GM18858 (cell line): ENCODE results near the gene CAMSAP1.
A peak's percentile ranks its signal among the peaks of the same experiment; 100 is the strongest.
"Not testable (repeated sequence)": the region's sequence is repeated elsewhere in the genome, so short reads cannot be mapped to it uniquely, and the experiment has no call there.

Experiments used
- ATAC-seq: cut with Tn5 transposase; IDR thresholded peaks from one replicate; pipeline ENCODE4 v1.9.1; 2021; ENCODE audit not compliant: unreplicated experiment

The CAMSAP1 gene, protein sequence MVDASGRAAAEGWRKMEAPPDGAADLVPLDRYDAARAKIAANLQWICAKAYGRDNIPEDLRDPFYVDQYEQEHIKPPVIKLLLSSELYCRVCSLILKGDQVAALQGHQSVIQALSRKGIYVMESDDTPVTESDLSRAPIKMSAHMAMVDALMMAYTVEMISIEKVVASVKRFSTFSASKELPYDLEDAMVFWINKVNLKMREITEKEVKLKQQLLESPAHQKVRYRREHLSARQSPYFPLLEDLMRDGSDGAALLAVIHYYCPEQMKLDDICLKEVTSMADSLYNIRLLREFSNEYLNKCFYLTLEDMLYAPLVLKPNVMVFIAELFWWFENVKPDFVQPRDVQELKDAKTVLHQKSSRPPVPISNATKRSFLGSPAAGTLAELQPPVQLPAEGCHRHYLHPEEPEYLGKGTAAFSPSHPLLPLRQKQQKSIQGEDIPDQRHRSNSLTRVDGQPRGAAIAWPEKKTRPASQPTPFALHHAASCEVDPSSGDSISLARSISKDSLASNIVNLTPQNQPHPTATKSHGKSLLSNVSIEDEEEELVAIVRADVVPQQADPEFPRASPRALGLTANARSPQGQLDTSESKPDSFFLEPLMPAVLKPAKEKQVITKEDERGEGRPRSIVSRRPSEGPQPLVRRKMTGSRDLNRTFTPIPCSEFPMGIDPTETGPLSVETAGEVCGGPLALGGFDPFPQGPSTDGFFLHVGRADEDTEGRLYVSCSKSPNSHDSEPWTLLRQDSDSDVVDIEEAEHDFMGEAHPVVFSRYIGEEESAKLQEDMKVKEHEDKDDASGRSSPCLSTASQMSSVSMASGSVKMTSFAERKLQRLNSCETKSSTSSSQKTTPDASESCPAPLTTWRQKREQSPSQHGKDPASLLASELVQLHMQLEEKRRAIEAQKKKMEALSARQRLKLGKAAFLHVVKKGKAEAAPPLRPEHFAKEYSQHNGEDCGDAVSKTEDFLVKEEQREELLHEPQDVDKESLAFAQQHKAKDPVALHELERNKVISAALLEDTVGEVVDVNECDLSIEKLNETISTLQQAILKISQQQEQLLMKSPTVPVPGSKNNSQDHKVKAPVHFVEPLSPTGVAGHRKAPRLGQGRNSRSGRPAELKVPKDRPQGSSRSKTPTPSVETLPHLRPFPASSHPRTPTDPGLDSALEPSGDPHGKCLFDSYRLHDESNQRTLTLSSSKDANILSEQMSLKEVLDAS (N-terminal part only)

DNA sequence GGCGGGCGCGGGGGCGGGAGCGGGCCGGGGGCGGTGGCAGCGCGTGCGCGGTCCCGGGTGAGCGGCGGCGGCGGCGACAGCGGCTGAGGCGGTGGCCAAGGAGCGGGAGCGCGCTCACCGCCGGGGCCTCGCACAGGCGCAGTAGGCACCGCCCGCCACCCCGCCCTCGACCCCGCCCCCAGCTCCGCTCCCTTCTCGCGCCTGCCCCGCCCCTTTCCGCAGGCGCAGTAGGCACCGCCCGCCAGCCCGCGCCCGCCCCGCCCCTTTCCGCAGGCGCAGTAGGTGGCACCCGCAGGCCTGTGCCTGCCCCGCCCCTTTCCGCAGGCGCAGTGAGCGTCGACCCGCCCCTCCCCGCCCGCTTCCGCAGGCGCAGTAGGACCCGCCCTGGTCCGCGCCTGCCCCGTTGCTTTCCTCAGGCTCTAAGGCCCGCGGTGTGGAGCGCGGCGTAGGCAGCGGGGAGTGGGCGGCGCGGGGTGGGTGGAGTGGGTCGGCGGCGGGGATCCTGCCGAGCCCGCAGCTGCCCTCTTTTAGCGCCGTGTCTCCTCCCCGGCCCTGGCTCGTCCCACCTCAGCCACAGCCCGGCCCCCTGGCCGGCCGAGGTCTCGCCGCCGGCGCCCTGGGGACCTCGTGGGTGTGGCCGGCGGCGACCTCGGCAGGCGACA lies at the start of gene CAMSAP1:
CAMSAP1 (minus strand) TSS at position 116 of the 662 bp plus-strand sequence. CDS start 387 bp downstream, outside the sequence.
- ATAC-seq, result peak; percentile 56

DNA sequence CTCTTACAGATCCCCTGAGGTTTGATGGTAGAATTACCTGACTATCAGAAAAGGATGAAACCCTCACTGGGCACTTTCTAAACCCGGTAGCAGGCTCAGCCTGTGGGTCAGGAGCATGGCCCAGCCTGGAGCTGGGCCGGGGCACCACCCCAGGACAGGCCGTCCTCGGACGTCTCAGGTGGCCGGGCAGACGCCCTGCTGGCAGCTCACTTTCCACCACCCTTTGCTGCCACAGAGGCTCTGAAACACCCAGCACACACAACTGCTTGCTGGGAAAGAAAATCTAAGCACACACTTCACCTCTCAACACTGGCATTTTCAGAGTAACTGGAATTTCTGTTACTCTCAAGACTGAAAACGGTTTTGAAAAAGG lies 49.4 kb upstream of the CAMSAP1 start:
- ATAC-seq, result no peak

DNA sequence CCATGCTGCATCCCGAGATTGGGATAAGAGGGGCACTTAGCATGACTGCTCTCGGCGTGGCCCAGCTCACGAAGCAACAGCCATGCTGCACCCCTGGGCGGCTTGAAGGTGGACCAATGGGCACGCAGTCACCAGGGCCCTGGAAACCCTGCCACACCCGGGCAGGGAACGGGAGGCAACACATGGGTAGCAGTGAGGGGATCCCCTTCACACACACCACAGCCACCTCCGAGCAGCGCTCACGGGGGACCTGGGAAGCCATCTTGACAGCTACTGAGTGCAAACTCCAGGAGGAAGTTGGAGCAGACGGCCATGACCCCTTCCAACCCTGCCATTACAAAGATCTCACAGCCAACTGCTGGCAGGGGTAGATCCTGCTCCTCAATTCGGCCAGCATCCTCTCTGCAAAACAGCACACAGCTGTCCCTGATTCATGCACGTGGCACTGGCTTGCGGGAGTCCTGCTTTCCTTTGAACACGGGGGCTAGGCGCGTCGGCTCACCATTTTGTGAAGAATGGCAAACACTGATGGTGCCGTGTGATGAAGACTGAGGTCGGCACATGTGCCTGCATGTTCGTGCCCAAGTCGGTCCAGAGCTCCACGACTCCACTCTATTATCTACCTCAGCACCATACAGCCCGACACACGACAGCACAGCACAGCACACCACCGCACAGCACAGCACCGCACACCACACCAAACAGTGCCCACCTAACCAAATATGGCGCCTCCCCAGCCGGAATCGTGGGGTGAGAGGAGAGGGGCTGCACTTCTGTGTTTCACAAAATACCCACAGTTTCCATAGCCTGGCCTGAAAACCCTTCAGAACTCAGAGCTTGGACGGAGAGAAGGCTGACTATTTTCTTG lies 48.8 kb upstream of the CAMSAP1 start:
- no peak for ATAC-seq

DNA sequence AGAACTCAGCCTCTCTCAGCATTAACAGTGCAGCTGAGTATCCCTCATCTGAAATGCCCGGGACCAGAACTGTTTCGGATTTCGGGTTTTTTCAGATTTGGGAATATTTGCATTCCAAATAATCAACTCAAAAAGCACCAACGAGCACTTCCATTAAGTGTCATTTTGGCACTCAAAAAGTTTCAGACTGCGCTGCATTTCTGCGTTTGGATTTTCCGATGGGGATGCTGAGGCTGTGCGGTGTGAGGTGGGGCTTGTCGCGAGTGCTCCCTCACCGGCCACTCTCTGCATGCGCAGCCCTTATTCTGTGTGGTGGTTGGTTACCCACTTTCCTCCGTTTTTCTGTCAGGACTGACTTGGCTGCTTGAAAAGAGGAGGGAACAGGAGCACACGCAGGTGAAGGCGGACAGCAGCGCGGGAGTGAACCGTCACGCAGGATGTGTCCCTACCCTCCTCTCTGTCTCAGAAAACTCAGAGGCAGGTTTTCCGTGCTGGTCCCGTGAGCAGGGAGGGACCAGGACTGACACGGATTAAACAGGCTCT lies 45.4 kb upstream of the CAMSAP1 start:
- no peak for ATAC-seq

DNA sequence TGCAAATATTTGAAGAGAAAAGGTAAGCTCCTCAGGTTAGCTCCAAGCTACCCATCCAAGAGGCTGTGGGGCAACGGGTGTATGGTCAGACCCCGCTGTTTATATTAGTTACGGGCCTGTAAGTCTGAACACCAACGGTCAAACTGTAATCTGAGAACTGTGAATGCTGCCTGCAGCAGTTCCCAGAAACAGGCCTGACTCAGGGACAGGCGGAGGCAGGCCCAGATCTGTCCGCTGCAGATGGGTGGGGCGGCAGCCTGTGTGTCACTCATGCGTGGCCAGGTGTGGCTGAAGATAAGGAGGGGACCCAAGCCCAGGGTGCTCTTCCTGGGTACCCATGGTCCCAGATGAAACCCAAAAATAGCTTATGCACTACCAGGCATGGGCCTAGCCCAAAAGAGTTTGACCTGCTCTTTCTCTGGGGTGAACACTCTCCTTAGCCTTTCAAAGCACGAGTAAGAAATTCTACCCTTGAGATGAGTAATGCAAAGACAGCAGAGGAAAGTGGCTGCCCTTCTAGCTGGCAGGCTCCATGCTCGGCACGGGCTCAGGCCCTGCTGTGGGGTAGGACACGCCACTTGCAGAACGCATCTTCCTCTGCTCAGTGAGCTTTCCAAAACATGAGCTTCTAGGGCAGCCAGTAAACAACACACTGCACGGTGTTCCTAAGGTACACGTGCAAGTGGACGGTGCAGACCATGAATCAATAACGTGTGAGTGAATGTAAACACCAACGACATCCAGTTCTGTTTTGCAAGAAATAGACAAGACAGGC lies 44.7 kb upstream of the CAMSAP1 start:
- ATAC-seq, result no peak

DNA sequence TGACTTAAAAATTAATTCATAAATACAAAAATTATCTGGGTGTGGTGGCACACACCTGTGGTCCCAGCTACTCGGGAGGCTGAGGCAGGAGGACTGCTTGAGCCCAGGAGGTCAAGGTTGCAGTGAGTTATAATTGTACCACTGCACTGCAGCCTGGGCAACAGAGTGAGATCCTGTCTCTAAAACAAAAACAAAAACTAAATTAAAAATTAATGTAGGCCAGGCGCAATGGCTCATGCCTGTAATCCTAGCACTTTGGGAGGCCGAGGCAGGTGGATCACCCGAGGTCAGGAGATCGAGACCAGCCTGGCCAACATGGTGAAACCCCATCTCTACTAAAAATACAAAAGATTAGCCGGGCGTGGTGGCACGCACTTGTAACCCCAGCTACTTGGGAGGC lies 44.0 kb upstream of the CAMSAP1 start:
- ATAC-seq, result not testable (repeated sequence)

DNA sequence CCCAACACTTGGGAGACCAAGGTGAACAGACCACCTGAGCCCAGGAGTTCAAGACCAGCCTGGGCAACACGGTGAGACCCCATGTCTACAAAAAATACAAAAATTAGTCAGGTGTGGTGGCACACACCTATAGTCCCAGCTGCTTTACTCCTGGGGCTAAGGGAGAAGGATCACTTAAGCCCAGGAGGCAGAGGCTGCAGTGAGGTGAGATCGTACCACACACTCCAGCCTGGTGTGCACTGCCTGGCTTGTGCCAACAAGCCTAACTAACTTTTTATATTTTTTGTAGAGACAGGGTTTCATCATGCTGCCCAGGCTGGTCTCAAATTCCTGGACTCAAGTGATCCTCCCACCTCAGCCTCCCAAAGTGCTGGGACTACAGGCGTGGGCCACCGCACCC lies 43.5 kb upstream of the CAMSAP1 start:
- ATAC-seq, result not testable (repeated sequence)

DNA sequence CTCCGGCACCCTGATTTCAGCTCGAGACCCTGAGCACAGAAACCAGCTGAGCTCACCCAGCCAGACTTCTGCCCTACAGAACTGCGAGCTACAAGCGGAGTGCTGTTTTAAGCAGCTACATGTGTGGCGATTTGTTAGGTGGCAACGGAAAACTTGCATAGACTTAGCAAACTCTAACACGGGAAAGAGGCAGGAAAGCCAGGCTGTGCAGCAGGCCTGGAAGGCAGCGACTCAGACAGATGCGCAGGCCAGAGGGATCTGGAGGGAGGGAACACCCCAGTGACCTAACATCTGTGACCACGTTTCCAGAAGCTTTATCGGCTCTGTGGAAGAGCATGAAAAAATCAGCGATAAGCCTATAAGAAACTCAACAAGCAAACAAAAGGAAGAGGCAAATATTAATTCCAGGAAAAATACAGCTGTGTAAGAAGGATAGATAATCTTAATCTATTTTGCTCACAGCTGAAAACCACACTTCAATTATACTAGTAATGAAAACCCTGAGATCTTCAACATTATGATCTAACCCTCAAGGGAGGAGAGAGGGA lies 42.9 kb upstream of the CAMSAP1 start:
- no peak for ATAC-seq

DNA sequence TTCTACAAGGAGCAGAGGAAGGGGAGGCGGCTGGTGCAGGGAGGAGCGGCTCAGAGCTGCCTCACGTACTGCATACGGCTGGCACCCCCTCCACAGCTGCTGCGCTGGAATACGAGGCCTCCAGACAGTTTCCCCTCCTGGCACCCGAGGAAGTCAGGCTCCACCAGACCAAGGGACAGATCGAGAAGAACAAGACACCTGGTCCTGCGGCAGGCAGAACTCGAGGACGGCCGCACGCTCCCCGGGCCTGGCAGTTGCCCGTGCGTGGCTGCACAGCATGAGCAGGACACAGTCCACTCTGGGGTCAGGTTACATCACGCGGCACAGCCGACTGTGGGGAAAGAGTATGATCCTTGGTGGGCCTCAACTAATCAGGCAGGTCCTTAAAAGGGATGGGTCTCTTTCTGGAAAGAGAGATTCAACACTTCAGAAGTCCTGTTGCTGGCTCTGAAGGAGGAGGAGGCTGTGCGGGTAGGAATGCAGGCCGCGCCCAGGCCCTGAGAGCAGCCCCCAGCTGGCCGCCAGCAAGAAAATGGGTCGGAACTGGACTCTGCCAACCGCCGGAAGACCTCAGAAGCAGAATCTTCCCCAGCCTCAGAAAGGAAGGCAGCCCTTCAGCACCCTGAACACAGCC lies 42.3 kb upstream of the CAMSAP1 start:
- no peak for ATAC-seq

DNA sequence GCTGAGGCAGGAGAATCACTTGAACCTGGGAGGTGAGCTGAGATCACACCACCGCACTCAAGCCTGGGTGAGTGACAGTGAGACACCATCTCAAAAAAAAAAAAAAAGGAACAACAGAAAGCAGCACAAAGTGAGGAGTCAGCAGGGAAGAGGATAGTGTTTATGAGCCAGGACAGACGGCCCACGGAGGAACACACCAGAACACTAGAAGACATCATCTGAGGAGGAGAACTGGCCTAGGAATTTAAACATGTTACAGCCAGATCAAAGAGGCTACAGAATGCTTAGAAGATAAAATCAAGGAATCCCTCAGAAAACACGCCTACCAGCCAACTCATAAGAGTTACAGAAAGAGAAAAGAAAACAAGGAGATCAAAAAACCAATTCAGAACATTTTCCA lies 41.6 kb upstream of the CAMSAP1 start:
- ATAC-seq, result no peak

DNA sequence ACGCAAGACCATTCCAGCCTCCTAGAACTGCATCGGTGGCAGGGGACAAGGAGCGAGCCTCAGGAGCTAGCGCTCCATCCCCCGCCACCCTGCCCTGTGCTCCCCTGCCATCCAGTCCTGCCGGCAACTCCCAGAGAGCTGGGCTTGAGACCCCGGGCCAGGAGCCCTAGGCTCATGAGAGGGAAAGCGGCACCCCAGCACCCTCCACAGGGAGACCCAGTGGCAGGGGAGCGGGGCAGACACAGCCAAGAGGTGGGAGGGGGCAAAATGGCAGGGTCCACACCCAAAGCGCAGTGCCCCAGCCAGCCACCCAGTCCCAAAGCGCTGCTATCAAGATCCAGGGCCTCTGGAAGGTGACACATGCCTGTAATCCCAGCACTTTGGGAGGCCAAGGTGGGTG lies 41.1 kb upstream of the CAMSAP1 start:
- ATAC-seq, result no peak

DNA sequence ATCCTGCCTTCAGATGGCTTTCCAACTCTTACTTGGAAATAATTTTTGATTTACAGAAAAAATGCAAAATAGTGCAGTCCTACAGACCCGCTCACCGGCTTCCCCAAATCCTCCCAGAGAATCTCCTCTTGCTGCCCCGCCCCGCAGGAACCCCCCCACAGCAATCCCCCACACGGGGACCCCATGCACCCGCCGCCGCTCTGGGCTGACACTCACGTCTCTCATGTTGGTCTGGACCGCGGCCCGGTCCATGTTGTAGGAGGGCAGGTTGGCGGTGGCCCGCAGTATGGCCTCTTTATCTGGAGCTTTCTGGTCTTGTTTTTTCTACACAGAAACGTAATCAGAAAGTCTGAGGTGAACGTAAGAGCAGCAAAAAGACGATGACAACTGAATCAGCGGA lies 40.2 kb upstream of the CAMSAP1 start:
- no peak for ATAC-seq

DNA sequence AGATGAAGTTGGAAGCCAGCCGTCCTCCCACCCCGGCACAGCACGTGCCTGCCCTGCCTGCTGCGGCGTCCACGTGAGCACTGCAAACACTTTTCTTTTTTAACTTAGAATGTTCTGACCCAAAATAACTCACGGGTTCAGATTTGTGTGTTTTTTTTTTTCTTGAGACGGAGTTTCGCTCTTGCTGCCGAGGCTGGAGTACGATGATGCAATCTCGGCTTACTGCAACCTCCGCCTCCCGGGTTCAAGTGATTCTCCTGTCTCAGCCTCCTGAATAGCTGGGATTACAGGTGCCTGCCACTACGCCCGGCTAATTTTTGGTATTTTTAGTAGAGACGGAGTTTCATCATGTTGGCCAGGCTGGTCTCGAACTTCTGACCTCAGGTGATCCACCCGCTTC lies 39.8 kb upstream of the CAMSAP1 start:
- ATAC-seq, result not testable (repeated sequence)

DNA sequence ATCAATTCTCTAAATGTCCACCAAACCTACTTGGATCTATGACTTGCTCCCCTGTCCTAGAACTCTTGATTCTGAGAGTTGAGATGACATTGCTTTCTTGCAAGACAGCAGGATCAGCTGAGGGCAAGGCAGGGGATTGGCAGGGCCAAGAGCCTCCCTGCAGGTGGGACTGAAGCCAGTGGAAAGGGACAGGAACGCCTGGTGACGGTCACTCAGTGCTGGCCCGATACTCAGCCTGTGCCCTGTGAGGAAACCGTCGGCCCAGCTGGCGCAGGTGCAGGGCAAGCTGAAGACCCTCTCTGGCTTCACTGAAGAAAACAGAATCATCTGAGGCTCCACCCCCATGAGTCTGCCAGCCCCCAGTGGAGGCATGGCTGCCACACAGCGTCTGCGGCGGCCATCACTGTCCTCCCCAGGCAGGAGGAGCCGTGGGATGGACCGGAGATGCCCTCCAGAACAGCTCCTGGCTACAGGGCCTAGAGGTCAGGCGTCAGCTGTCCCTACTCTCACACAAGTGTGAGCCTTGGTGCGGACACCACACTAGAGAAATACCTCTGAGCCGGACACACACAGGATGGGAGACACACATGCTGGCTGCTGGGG lies 39.1 kb upstream of the CAMSAP1 start:
- ATAC-seq, result no peak

DNA sequence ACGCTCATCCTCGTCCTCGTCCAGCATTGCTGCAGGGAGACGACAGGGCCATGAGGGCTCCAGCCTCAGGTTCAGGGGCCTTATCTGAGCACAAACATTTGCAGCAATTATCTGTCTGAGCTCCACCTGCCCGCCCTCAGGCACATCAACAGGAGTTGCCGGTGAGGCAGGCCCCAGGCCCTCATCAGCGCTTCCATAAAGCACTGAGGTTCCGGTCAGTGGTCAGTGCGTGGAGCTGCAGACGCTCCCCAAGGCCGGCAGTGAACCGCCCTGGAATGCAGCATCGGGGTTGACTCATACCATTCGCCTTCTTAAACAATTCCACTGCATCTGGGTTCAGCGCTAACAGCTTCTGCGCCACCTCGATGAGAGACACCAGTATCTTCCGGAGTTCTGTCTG lies 38.6 kb upstream of the CAMSAP1 start:
- no peak for ATAC-seq

DNA sequence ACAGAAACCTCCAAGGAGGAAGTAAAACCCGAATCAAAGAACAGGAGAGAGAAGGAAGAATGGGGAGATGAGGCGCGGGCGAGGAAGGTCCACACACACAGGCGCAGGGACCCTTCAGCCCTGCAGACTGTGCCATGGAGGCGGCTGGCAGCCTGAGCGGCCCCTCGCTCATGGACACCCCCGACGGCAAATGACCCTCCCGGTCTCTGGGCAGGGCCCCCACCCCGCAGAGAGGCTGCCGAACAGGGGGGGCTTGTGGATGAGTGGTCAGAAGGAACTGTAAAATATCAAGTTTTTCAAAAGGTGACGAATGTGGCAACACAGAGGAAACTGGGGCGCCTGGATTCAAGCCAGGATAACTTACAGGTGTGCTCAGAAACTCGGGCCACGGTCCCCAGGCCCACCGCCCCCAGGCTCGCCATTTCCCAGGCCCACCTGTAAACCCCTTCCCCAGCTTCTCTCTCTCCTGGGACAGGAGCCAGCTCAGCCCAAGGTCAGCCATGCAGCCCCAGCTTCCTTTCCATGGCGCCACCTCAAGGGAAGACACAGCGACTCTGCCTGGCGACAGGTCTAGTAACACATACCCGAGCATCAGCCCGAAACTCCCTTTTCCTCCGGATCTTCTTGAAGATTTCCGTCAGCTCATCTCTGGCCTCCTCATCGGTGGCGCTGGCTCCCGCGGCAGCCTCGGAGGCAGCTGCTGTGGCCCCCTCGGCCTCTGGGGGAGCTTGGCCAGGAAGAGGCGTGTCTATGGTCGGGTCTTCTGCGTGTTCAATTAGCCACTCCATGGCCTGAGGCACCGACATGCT lies 37.3 kb upstream of the CAMSAP1 start:
- ATAC-seq, result no peak

DNA sequence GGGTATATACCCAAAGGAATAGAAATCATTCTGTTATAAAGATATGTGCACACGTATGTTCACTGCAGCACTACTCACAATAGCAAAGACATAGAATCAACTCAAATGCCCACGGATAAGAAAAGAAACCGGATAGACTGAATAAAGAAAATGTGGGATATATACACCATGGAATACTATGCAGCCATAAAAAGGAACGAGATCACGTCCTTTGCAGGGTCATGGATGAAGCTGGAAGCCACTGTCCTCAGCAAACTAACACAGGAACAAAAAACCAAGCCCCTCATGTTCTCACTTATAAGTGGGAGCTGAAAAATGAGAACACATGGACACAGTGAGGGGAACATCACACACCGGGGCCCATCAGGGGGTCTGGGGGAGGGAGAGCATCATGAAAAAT lies 36.3 kb upstream of the CAMSAP1 start:
- ATAC-seq, result not testable (repeated sequence)
